Measurements from ENCODE around the gene ARRDC2. TPM values are rescaled to one million over a fixed set of nuclear protein-coding genes. Genes with fewer than 3 reads are reported as not detected.

Gene ARRDC2
- total and polyA plus RNA-seq, 2 of the 13 experiments (the other 11 are each of a cell fraction or from before 2014, with no cell fraction given), result 2.1 to 3.4 TPM

DNA sequence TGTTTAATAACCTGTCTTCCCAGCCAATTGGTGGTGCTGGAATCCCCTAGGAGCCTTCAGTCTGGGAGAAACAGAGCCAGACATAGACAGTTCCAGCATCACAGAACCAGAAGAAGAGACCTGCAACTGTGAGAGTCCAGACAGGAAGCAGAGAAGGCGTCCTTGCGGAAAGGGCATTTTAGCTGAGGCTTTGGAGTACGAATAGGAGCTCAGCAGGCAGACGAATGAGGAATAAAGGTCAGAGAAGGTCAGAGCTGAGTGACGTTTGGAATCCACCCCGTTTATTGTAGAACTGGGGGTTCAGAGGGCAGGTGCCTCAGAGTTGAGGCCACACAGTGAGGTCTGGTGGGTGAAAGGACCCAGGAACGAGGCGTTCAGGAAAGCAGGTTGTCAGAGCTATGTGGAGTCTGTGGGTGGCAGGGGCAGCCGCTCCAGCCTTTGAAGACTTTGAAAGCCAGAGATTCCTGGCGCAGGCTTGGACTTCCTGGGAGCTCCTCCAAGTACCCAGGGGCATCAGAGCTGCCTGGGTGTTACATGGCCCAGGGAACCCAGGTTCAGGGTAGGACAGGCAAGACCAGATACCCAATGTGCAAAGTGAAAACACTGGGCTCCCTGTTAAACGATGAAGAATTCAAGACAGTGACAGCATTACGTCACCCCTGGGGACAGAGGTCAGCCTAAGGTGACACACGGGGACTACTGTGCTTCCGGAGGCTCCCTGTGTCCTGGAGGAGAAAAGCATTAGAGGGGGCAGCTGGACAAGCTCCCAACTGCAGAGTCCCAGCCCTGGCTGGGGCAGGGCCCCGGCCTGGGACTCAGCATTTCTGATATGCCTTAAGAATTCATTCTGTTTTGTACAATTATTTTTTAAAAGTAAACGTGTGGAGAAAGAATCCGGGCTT is 5.5 kb downstream of the ARRDC2 start (continued):
- TF ChIP-seq SIX1 (CRISPR knock-in tag; IDR thresholded peaks at IDR 0.05; ENCODE audit: borderline replicate concordance) (no peak), ZNF878 (CRISPR knock-in tag; IDR thresholded peaks at IDR 0.05) (peak; percentile 69; the same call in 1 of the 2 replicates), ZFP37 (CRISPR knock-in tag; IDR thresholded peaks at IDR 0.05; ENCODE audit: borderline replicate concordance) (no peak), ZNF792 (CRISPR knock-in tag; IDR thresholded peaks at IDR 0.05) (peak; percentile 80; the same call in 1 of the 2 replicates), FOSL2 (CRISPR knock-in tag; IDR thresholded peaks at IDR 0.05) (peak; percentile 86), RXRB (CRISPR knock-in tag; IDR thresholded peaks at IDR 0.05; ENCODE audit: borderline replicate concordance) (peak; percentile 98)
- TF ChIP-seq, protein P1, sequence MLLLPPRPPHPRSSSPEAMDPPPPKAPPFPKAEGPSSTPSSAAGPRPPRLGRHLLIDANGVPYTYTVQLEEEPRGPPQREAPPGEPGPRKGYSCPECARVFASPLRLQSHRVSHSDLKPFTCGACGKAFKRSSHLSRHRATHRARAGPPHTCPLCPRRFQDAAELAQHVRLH (CRISPR knock-in tag; IDR thresholded peaks at IDR 0.05; ENCODE audit: borderline replicate concordance, low read depth), result peak; percentile 66; the same call in 1 of the 2 replicates
- TF ChIP-seq, protein P2, sequence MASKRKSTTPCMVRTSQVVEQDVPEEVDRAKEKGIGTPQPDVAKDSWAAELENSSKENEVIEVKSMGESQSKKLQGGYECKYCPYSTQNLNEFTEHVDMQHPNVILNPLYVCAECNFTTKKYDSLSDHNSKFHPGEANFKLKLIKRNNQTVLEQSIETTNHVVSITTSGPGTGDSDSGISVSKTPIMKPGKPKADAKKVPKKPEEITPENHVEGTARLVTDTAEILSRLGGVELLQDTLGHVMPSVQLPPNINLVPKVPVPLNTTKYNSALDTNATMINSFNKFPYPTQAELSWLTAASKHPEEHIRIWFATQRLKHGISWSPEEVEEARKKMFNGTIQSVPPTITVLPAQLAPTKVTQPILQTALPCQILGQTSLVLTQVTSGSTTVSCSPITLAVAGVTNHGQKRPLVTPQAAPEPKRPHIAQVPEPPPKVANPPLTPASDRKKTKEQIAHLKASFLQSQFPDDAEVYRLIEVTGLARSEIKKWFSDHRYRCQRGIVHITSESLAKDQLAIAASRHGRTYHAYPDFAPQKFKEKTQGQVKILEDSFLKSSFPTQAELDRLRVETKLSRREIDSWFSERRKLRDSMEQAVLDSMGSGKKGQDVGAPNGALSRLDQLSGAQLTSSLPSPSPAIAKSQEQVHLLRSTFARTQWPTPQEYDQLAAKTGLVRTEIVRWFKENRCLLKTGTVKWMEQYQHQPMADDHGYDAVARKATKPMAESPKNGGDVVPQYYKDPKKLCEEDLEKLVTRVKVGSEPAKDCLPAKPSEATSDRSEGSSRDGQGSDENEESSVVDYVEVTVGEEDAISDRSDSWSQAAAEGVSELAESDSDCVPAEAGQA (IDR thresholded peaks at IDR 0.05; ENCODE audit: low read depth), result no peak
- TF ChIP-seq, protein P2 (CRISPR knock-in tag; IDR thresholded peaks at IDR 0.05; ENCODE audit: borderline replicate concordance), result no peak
- TF ChIP-seq, protein P3, sequence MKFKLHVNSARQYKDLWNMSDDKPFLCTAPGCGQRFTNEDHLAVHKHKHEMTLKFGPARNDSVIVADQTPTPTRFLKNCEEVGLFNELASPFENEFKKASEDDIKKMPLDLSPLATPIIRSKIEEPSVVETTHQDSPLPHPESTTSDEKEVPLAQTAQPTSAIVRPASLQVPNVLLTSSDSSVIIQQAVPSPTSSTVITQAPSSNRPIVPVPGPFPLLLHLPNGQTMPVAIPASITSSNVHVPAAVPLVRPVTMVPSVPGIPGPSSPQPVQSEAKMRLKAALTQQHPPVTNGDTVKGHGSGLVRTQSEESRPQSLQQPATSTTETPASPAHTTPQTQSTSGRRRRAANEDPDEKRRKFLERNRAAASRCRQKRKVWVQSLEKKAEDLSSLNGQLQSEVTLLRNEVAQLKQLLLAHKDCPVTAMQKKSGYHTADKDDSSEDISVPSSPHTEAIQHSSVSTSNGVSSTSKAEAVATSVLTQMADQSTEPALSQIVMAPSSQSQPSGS (CRISPR knock-in tag; IDR thresholded peaks at IDR 0.05), result peak; percentile 100
- TF ChIP-seq, protein P4, sequence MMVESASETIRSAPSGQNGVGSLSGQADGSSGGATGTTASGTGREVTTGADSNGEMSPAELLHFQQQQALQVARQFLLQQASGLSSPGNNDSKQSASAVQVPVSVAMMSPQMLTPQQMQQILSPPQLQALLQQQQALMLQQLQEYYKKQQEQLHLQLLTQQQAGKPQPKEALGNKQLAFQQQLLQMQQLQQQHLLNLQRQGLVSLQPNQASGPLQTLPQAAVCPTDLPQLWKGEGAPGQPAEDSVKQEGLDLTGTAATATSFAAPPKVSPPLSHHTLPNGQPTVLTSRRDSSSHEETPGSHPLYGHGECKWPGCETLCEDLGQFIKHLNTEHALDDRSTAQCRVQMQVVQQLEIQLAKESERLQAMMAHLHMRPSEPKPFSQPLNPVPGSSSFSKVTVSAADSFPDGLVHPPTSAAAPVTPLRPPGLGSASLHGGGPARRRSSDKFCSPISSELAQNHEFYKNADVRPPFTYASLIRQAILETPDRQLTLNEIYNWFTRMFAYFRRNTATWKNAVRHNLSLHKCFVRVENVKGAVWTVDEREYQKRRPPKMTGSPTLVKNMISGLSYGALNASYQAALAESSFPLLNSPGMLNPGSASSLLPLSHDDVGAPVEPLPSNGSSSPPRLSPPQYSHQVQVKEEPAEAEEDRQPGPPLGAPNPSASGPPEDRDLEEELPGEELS (CRISPR knock-in tag; IDR thresholded peaks at IDR 0.05), result peak; percentile 80
- TF ChIP-seq, protein P5, sequence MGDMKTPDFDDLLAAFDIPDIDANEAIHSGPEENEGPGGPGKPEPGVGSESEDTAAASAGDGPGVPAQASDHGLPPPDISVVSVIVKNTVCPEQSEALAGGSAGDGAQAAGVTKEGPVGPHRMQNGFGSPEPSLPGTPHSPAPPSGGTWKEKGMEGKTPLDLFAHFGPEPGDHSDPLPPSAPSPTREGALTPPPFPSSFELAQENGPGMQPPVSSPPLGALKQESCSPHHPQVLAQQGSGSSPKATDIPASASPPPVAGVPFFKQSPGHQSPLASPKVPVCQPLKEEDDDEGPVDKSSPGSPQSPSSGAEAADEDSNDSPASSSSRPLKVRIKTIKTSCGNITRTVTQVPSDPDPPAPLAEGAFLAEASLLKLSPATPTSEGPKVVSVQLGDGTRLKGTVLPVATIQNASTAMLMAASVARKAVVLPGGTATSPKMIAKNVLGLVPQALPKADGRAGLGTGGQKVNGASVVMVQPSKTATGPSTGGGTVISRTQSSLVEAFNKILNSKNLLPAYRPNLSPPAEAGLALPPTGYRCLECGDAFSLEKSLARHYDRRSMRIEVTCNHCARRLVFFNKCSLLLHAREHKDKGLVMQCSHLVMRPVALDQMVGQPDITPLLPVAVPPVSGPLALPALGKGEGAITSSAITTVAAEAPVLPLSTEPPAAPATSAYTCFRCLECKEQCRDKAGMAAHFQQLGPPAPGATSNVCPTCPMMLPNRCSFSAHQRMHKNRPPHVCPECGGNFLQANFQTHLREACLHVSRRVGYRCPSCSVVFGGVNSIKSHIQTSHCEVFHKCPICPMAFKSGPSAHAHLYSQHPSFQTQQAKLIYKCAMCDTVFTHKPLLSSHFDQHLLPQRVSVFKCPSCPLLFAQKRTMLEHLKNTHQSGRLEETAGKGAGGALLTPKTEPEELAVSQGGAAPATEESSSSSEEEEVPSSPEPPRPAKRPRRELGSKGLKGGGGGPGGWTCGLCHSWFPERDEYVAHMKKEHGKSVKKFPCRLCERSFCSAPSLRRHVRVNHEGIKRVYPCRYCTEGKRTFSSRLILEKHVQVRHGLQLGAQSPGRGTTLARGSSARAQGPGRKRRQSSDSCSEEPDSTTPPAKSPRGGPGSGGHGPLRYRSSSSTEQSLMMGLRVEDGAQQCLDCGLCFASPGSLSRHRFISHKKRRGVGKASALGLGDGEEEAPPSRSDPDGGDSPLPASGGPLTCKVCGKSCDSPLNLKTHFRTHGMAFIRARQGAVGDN (CRISPR knock-in tag; IDR thresholded peaks at IDR 0.05), result peak; percentile 67
- TF ChIP-seq, protein P6, sequence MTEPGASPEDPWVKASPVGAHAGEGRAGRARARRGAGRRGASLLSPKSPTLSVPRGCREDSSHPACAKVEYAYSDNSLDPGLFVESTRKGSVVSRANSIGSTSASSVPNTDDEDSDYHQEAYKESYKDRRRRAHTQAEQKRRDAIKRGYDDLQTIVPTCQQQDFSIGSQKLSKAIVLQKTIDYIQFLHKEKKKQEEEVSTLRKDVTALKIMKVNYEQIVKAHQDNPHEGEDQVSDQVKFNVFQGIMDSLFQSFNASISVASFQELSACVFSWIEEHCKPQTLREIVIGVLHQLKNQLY (CRISPR knock-in tag; IDR thresholded peaks at IDR 0.05), result 0 out of 2 replicates have a peak, but pooled peaks have one; percentile 42
